Epithelial cell of esophagus (primary cell): Measurements from ENCODE around the gene CAMK2B.

Source experiments
- DNase-seq: peaks from one replicate; pipeline ENCODE4 v3.0.0; 2010; ENCODE audit warnings: low read depth
- H3K4me3 ChIP-seq: 2 replicates; pipeline ENCODE4 v1.5.1; 2011; ENCODE audit warnings: mild to moderate bottlenecking, low read length, control low read depth
- TF ChIP-seq, protein P1 (sequence below): IDR thresholded peaks from 2 replicates; pipeline ENCODE4 v1.5.1; 2011; ENCODE audit warnings: low read depth, mild to moderate bottlenecking, low read length, control low read depth, inconsistent platforms; ENCODE audit not compliant: insufficient read depth; ENCODE audit errors: missing control alignments

Gene CAMK2B

DNA sequence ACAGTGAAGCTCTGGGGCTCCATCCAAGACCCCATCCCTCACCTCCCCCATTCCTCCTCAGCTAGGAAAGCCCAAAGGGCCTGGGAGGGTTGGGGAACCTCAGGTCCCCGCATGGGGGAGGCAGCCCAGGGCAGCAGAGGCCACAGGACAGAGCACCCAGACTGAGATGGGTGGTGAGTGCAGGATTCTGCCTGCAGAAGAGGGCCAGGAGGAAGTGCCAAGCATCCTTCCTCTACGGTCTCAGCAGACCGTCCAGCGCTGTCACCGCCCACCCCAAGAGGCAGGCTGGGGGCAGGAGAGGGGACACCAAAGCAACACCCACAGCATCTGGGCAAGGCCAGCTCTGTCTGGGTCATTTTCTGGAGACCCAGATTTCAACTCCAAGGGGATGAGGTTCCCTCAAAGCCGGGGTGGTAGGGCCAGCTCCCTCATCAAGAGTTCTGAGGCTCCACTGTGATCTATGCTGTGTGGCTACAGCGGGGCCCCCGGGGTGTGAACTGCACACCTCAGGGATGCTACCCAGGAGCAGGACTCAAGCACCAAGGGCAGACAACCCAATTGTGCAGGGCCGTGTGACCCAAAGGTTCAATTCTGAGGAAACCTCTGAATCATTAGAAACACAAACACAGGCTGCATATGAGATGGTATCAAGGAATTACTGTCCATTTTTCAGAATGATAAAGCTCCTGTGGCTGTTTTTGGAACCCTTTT lies 46.8 kb downstream of the CAMK2B start:
- no peak for DNase-seq
- no peak overlapping the region for H3K4me3 ChIP-seq
- TF ChIP-seq, protein P1, sequence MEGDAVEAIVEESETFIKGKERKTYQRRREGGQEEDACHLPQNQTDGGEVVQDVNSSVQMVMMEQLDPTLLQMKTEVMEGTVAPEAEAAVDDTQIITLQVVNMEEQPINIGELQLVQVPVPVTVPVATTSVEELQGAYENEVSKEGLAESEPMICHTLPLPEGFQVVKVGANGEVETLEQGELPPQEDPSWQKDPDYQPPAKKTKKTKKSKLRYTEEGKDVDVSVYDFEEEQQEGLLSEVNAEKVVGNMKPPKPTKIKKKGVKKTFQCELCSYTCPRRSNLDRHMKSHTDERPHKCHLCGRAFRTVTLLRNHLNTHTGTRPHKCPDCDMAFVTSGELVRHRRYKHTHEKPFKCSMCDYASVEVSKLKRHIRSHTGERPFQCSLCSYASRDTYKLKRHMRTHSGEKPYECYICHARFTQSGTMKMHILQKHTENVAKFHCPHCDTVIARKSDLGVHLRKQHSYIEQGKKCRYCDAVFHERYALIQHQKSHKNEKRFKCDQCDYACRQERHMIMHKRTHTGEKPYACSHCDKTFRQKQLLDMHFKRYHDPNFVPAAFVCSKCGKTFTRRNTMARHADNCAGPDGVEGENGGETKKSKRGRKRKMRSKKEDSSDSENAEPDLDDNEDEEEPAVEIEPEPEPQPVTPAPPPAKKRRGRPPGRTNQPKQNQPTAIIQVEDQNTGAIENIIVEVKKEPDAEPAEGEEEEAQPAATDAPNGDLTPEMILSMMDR, result no peak

DNA sequence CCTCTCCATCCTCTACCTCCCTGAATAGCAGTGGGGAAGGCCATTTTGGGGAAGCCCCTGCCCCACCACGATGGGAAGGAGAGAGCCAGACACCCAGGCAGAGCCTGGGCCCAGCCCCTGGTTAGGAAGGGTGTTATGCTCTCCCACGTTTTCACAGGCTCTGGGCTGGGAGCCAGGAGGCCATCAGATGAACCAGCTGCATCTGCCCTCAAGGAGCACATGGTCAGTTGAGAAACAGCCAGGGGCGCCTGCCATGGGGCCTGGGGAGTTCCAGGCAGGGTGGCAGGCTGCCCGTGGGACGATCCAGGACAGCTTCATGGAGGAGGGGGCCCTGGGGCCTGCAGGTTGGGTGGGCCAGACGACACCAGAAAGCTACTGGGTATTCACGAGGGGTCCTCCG lies 47.5 kb downstream of the CAMK2B start:
- TF ChIP-seq, protein P1, result no peak
- no peak for DNase-seq
- H3K4me3 ChIP-seq, result no peak overlapping the region

DNA sequence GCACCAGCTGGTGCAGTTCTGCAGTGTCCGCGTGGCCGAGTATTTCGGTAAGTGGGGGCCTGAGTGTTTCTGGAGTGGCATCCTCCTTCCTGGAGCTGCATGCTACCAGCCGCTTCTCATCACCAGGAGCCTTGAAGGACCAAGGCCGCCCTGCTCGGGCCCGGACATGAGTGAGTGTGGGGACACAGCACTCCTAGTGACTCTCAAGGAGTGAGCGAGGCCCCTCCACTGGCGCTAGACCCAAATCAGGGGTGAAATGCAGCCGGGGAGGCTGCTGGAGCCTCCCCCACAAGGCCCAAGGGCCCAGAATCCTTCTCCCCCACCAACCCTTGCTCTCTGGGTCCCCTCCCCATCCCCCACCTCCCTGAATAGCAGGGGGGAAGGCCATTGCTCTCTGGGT lies 48.0 kb downstream of the CAMK2B start:
- no peak overlapping the region for H3K4me3 ChIP-seq
- no peak for DNase-seq
- TF ChIP-seq, protein P1, result no peak

DNA sequence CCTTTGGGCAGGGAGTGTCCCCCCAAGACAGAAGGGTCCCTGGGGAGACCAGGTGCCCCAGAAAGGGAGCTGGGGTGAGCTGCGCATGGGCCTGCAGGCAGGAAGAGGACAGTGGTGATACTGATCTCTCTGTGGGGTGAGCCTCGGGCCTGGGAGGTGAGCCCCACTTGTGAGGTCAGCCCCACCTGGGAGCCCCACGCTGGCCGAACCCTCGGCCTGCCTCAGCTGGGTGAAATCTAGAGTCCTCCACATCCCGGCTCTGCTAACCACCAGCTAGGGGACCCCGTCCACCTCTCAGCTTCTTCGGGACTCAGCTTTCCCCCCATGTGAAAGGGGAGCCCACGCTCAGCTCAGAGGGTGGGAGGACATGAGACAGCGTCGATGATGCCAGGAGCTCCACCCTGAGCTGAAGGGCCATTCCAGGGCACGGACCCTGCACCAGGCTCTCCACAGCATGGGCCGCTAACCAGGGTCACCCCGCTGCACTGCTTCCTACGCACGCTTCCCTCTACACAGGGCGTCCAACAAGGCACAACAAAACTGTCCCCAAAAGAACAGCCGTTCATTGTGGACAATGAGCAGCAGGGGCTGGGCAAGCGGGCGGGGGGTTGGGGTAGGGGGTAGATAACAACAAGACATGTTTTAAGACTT lies 48.7 kb downstream of the CAMK2B start:
- TF ChIP-seq, protein P1, result no peak
- no peak overlapping the region for H3K4me3 ChIP-seq
- no peak for DNase-seq

DNA sequence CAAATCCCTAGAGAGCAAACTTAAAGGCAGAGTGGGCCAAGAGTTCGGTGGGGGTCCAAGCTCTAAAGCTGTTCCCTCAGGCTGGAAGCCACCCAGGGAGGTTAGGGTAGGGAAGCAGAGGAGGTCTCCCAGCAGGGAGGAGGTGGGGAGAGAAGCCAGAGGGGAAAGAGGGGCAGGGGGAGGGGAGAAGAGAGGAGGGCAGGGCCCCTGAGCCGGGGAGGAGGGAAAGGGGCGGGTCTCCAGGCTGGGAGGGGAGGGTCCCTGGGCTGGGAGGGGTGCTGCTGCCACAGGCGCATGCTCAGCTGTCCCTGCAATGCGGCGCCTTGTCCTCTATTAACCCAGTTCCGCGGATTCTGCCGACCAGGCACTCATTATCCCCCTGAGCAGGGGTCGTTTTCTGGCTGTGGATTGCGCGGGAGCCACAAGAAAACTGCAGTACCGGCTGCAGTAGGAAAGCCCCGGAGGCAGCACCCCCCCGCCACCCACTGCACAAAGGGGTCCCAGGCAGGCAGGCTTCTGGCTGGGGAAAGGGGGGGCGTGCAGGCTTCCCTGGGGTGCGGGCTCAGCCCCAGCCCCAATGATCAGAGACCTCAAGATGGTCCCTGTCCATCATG lies 49.3 kb downstream of the CAMK2B start:
- DNase-seq, result no peak
- TF ChIP-seq, protein P1, result no peak
- no peak overlapping the region for H3K4me3 ChIP-seq

DNA sequence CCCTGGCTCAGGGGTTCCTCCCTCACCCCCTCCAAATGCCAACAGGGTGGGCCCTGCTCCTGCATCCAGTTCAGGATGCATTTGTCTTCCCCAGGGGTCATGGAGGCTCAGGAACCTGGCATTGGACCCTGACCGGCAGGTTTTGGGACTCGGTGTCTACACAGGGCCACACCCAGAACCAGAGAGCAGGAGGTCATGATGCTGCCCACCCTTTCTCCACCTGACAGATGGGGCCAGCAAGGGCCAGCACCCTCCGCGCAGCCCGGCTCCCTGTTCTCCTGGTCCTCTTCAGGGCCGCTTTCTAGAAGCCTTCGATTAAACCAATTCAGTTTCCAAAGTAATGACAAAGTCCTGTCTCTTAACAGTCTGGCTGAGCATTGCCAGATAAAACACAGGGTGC lies 50.2 kb downstream of the CAMK2B start:
- no peak overlapping the region for H3K4me3 ChIP-seq
- TF ChIP-seq, protein P1, result no peak

DNA sequence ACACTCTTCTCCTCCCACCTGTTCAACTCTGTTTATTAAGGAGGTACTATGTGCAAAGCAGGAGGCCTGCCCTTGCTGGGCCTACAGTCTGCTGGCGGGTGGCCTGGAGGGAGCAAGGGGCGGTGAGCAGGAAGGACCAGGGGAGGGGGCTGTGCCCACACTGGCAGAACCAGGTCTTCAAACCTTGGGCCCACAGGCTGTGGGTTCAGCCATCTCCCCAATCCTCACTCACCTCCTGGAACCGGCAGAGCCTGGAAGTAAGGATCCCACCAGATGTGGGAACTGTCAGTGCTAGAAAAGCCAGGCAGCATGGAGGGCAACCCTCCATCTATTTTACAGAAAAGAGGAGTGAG lies 50.8 kb downstream of the CAMK2B start:
- no peak for DNase-seq
- no peak overlapping the region for H3K4me3 ChIP-seq
- TF ChIP-seq, protein P1, result no peak

More for the DNA sequence above, 50.2 kb downstream of the CAMK2B start:
- no peak for DNase-seq
